ENCODE results near the gene PICALM.
"Not testable (repeated sequence)": the region's sequence is repeated elsewhere in the genome, so short reads cannot be mapped to it uniquely, and the experiment has no call there.

Gene PICALM

GRCh38 chr11:85937835-85938234 lies 131.0 kb downstream of the PICALM start:
- DNase-seq = no peak

DNA sequence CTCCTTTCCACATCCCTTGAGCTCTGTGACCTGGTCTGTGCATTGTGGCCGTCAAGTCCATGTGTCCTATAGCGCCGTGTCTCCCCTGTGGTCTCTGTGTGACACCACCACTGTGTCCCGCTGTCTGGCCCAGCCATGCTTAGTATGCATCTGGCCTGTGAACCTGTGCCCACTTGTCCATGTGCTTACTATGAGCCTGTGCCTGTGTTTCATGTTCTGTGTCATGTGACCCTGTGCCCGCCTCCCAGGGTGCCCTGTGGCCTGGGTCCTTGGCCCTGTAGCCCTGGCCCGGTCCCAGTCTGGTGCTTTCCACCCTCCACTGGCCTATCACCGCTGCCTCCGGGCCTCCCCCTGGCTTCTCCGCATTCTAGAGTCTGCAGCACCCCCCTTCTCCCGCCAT lies 133.1 kb downstream of the PICALM start:
- DNase-seq = no peak

DNA sequence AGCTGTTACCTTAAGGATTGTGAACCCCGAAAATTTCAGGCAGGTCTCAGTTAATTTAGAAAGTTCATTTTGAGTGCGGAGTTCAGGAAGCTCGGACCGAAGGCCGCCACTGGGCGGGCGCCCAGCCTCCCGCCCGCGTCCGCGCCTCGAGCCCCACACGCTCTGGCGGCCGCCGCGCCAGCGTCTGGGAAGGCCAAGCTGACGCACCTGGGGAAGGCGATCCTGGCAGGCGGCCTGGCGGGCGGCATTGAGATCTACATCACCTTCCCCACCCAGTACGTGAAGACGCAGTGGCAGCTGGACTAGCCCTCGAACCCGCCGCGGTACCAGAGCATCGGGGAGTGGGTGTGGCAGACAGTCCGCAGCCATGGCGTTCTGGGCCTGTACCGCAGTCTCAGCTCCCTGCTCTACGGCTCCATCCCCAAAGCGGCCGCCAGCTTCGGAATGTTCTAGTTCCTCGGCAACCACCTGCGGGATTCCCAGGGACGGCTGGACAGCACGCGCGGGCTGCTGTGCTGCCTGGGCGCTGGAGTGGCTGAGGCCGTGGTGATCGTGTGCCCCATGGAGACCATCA lies 134.2 kb downstream of the PICALM start:
- no peak for DNase-seq

DNA sequence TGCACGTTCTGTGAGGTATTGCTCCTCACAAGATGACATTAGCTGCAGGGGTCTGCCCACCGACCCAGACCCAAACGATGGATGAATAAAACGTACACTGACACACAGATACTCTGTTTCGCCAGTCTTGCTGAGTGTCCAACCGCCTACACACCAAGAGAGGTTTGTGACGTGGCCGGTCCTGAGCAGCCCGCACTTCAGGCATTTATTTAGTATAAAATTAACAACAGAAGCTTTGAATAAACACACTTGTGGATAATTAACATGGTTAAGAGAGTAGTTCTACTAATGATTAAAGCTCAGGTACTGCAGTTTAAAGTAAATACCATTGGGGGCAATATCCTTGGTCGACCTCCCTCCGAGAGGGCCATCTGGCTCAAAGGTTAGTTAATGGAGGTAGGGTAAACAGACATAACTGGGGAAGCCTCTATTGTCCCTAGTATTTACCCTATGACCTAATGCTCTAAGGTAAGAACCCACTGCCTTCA lies 138.0 kb downstream of the PICALM start:
- no peak for DNase-seq

DNA sequence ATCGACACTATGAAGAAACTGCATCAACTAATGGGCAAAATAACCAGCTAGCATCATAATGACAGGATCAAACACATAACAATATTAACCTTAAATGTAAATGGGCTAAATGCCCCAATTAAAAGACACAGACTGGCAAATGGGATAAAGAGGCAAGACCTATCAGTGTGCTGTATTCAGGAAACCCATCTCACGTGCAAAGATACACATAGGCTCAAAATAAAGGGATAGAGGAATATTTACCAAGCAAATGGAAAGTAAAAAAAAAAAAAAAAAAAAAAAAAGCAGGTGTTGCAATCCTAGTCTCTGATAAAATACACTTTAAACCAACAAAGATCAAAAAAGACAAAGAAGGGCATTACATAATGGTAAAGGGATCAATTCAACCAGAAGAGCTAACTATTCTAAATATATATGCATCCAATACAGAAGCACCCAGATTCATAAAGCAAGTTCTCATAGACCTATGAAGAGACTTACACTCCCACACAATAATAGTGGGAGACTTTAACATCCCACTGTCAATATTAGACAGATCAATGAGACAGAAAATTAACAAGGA lies 142.2 kb downstream of the PICALM start:
- not testable (repeated sequence) for DNase-seq

DNA sequence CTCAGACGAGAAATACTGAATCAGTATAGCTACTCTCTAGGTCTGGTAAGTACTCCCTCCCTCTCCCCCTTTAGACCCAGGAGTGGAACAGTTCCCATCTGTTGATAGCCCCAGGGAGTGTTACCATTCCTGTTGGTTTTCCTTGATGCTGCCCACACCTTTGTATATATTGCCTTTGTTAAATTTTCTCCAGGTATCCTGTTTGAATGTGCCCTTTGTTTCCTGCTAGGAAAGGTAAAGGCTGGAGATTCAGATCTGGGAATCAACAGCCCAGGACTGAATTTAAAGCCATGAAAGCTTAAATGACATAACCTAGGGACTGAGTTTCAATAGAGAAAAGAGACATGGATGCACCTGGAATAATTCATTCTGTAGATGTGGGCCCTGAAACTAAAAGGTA lies 145.4 kb downstream of the PICALM start:
- no peak for DNase-seq

- no peak for DNase-seq
These were observed 146.5 kb downstream of the PICALM start for GRCh38 chr11:85922367-85922766.

DNA sequence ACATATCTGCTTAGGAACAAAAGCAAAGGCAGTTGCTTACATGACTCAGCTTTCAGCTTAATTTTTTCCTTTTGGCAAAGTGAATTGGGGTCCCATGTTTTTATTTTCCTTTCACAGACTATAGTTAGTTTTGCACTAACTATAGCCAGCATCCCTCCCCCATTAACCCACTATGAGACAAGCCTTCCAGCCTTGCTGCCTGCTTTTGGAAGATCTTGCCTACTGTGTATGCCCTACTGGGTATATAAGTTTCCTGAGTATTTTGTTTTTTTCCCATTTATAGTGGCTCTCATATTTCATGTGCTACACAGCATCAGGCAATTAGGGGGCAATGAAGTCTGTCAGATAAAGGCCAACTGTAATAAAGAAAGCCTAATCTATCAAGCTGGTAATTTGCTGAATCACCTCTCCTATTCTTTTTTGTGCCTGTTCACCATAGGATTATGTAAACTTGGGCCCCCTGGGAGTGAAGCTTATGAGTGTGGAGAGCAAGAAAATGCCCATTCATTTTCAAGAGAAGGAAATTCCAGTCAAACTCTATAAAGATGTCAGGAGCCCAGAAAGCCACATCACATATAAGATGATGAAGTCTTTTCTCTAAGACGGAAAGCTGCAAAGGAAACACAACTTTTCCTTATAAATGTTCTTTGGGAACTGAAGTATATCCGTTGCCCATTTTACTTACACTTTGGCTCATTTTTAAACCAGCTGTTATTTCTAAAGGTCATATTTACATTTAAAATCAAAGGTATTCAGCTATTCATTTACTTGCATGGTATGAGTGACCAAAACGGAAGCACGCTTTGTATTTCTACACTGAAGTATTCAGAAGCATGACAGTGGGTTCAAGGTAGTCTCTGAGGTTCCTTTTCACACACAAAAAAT lies 149.7 kb downstream of the PICALM start:
- no peak for DNase-seq

DNA sequence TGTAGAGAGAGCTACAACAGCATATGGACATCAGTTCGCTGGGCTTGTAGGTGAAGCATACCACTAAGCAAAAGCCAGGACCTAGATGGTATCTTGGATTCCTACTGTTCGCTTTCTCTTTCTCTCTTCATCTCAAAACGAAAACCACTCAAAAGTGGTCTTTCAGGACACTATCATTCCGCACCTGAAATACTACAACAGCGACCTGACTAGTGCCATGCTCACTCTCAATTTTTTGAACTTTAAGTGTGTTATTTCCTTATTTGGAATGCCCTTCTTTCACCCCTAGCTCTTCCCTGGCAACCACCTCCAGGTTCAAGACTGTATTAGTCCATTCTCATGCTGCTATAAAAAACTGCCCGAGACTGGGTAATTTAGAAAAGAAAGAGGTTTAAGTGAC lies 154.5 kb downstream of the PICALM start:
- DNase-seq = no peak

- no peak for DNase-seq
These were observed 155.4 kb downstream of the PICALM start for GRCh38 chr11:85913513-85913912.

DNA sequence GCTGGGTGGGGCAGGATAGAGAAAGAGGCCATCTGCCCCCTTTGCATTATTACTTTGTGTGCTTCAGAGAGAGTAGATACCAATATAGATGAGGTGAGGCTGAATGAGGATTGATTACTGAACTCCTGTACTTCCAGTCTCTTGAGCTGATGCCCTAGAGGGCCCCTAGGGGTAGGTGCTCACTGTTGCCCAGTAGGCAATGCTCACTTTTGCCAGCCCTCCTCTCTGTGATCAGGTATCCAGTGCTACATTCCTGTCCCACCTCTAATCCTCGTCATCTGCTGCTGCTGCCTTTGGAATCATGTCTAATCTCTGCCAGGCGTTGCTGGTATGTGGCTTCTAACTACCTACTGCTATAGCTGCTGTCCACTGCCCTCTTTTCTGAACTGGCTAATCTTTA lies 156.5 kb downstream of the PICALM start:
- DNase-seq = no peak

Data from activated CD8-positive, alpha-beta memory T cell treated with anti-CD3 and anti-CD28 coated beads for 24 hours (primary cell).